Sigmoid colon (tissue), 7 donors: ENCODE data around the gene SIN3B. TPM values are rescaled to one million over a fixed set of nuclear protein-coding genes. Genes with fewer than 3 reads are reported as not detected.
"Not testable (repeated sequence)": the region's sequence is repeated elsewhere in the genome, so short reads cannot be mapped to it uniquely, and the experiment has no call there.

ENCODE experiments used
- DNase-seq: peaks from one replicate; pipeline ENCODE4 v3.0.0-alpha.2; 2019
- H3K27ac ChIP-seq, 4 donors: fragments of 200-600 bp; sonication (generic); one replicate each; pipeline ENCODE4 v1.5.1; 2016 to 2019; ENCODE audit warnings: mild to moderate bottlenecking in 1 of 4
- H3K27me3 ChIP-seq, 3 donors: fragments of 200-600 bp; sonication (generic); one replicate each; pipeline ENCODE4 v1.5.1; 2019; ENCODE audit warnings: mild to moderate bottlenecking in 1 of 3
- H3K36me3 ChIP-seq, 4 donors: fragments of 200-600 bp; sonication (generic); one replicate each; pipeline ENCODE4 v1.5.1; 2016 to 2019
- H3K4me1 ChIP-seq, 4 donors: fragments of 200-600 bp; sonication (generic); one replicate each; pipeline ENCODE4 v1.5.1; 2017 to 2019
- H3K4me3 ChIP-seq, 4 donors: fragments of 200-600 bp; sonication (generic); one replicate each; pipeline ENCODE4 v1.5.1; 2017 to 2019; ENCODE audit warnings: mild to moderate bottlenecking in 2 of 4, moderate library complexity in 1 of 4
- H3K9me3 ChIP-seq, 4 donors: fragments of 200-600 bp in 3 of 4; sonication (generic) in 3 of 4; one replicate each; pipeline versions ENCODE4 v1.5.1 to v1.6.1; 2013 to 2019
- EP300 ChIP-seq, 4 donors: sonication (generic); formaldehyde crosslinking; IDR thresholded peaks; one replicate each; pipeline ENCODE4 v1.6.1; 2017; ENCODE audit warnings: antibody characterized with exemption in 4 of 4
- POLR2A ChIP-seq, 2 donors: fragments of 450-650 bp; IDR thresholded peaks; one replicate each; pipeline ENCODE4 v1.6.1; 2016; ENCODE audit warnings: antibody characterized with exemption in 2 of 2, mild to moderate bottlenecking in 2 of 2, moderate library complexity in 2 of 2
- POLR2AphosphoS5 ChIP-seq, 4 donors: sonication (generic); formaldehyde crosslinking; IDR thresholded peaks; one replicate each; pipeline ENCODE4 v1.6.1; 2017; ENCODE audit warnings: antibody characterized with exemption in 4 of 4
- WGBS, 2 donors: extraction: QIAGEN DNeasy Blood & Tissue Kit; methylation state at CpG; one replicate each; pipeline ENCODE4 v1.1.7; 2013; 5-methylcytosine and 5-hydroxymethylcytosine counted together
- intact Hi-C: fragments of 100-400 bp; cut with DNase I; formaldehyde crosslinking; loops from one replicate; pipeline ENCODE4 v1.15.1; 2023
- polyA plus RNA-seq, 3 donors: library from polyadenylated mRNA; stranded (reverse); fragments of 200-250 nt; gene quantifications; one replicate each; pipeline ENCODE4 v1.2.3, GENCODE V29; 2013
- total RNA-seq, 4 donors: library from RNA; depleted of rRNA; stranded (reverse); fragments of >200 nt; gene quantifications; one replicate each; pipeline ENCODE4 v1.1.0, GENCODE V29; 2016
- TF ChIP-seq, protein P1 (sequence below), 4 experiments: fragments of 450-650 bp in 3 of 4; fragments of 200-600 bp in 1 of 4; IDR thresholded peaks; one replicate each; pipeline ENCODE4 v1.5.1; 2016 to 2019; ENCODE audit warnings: antibody characterized with exemption in 4 of 4, mild to moderate bottlenecking in 3 of 4, moderate library complexity in 2 of 4
- donor health status: healthy with polysubstance abuse.
- donor health status: Bipolar disorder and iron deficiency.
- donor health status: healthy.

Gene SIN3B
- total and polyA plus RNA-seq, 7 donors: 5.1 to 67.3 (median 24.7) TPM

GRCh38 chr19:16797876-16798275, 31.3 kb upstream of the SIN3B start:
- no peak for TF ChIP-seq POLR2AphosphoS5 (IDR thresholded peaks at IDR 0.05)
- no peak for TF ChIP-seq POLR2A (IDR thresholded peaks at IDR 0.05)
- no peak for TF ChIP-seq EP300 (IDR thresholded peaks at IDR 0.05)
- TF ChIP-seq, protein P1, sequence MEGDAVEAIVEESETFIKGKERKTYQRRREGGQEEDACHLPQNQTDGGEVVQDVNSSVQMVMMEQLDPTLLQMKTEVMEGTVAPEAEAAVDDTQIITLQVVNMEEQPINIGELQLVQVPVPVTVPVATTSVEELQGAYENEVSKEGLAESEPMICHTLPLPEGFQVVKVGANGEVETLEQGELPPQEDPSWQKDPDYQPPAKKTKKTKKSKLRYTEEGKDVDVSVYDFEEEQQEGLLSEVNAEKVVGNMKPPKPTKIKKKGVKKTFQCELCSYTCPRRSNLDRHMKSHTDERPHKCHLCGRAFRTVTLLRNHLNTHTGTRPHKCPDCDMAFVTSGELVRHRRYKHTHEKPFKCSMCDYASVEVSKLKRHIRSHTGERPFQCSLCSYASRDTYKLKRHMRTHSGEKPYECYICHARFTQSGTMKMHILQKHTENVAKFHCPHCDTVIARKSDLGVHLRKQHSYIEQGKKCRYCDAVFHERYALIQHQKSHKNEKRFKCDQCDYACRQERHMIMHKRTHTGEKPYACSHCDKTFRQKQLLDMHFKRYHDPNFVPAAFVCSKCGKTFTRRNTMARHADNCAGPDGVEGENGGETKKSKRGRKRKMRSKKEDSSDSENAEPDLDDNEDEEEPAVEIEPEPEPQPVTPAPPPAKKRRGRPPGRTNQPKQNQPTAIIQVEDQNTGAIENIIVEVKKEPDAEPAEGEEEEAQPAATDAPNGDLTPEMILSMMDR (IDR thresholded peaks at IDR 0.05): no peak
- Histone ChIP-seq H3K4me1 (no peaks in the 10 kb centered on the region), H3K9me3 (no peaks in the 10 kb centered on the region), H3K4me3 (no peak overlapping the region), H3K27me3 (no peaks in the 10 kb centered on the region), H3K36me3 (no peaks in the 10 kb centered on the region), H3K27ac (no peak overlapping the region)
- WGBS, 2 donors: 91 to 93% methylated on average over 3 of the region's 3 CpGs
- no peak for DNase-seq
- intact Hi-C loops: no loop called here

GRCh38 chr19:16798326-16798725, 30.9 kb upstream of the SIN3B start:
- H3K9me3 ChIP-seq, intact Hi-C loops, DNase-seq, H3K27me3 ChIP-seq, H3K36me3 ChIP-seq, H3K4me1 ChIP-seq, H3K4me3 ChIP-seq, H3K27ac ChIP-seq: not testable (repeated sequence)
- 89 to 92% methylated on average over 6 of the region's 6 CpGs for WGBS, 2 donors

DNA sequence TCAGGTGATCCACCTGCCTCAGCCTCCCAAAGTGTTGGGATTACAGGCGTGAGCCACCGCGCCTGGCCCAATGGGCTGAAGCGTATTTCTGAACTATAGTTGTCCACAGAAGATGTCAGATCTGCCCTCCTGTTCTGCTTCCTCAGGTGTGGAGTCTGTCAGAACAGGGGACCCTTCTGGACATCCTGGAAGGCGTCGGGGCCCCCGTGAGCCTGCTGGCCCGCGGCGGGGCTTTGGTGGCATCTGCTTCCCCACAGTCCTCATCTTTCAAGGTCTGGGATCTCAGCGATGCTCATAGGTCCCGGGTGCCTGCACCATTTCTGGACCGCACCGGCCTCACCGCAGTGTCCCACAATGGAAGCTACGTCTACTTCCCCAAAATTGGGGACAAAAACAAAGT, 29.5 kb upstream of the SIN3B start:
- intact Hi-C loops: no loop called here
- Histone ChIP-seq H3K4me1 (no peaks in the 10 kb centered on the region), H3K9me3 (no peaks in the 10 kb centered on the region), H3K4me3 (no peak overlapping the region), H3K27me3 (no peaks in the 10 kb centered on the region), H3K27ac (no peak overlapping the region), H3K36me3 (no peaks in the 10 kb centered on the region)
- DNase-seq: no peak
- no peak for TF ChIP-seq POLR2A (IDR thresholded peaks at IDR 0.05)
- TF ChIP-seq, protein P1 (IDR thresholded peaks at IDR 0.05): no peak
- WGBS, 2 donors: 95% methylated on average over 16 of the region's 16 CpGs

- no peaks in the 10 kb centered on the region for H3K4me1 ChIP-seq
- 75 to 84% methylated on average over 8 of the region's 8 CpGs for WGBS, 2 donors
These were observed 27.6 kb upstream of the SIN3B start for GRCh38 chr19:16801600-16802013.

GRCh38 chr19:16804176-16804575, 25.0 kb upstream of the SIN3B start:
- intact Hi-C loops: no loop called here
- Histone ChIP-seq H3K27me3 (no peaks in the 10 kb centered on the region), H3K27ac (no peak overlapping the region), H3K36me3 (no peaks in the 10 kb centered on the region), H3K4me1 (no peaks in the 10 kb centered on the region), H3K4me3 (no peak overlapping the region), H3K9me3 (no peaks in the 10 kb centered on the region)
- no peak for DNase-seq
- no peak for TF ChIP-seq EP300 (IDR thresholded peaks at IDR 0.05)
- TF ChIP-seq, protein P1 (IDR thresholded peaks at IDR 0.05): no peak
- 91 to 92% methylated on average over 4 of the region's 4 CpGs for WGBS, 2 donors

More at GRCh38 chr19:16801600-16802013, 27.6 kb upstream of the SIN3B start:
- H3K36me3 ChIP-seq: no peaks in the 10 kb centered on the region
- H3K4me3 ChIP-seq: no peak overlapping the region
- TF ChIP-seq, protein P1 (IDR thresholded peaks at IDR 0.05): no peak
- TF ChIP-seq EP300 (IDR thresholded peaks at IDR 0.05) (no peak), POLR2A (IDR thresholded peaks at IDR 0.05) (no peak), POLR2AphosphoS5 (IDR thresholded peaks at IDR 0.05) (no peak)
- no peaks in the 10 kb centered on the region for H3K9me3 ChIP-seq
- no peak overlapping the region for H3K27ac ChIP-seq
- intact Hi-C loops: no loop called here
- no peak for DNase-seq
- no peaks in the 10 kb centered on the region for H3K27me3 ChIP-seq
